ENCODE data around the gene GALNT17.

- no peak for TF ChIP-seq POLR2AphosphoS5 (IDR thresholded peaks at IDR 0.05)
- TF ChIP-seq, protein P1, sequence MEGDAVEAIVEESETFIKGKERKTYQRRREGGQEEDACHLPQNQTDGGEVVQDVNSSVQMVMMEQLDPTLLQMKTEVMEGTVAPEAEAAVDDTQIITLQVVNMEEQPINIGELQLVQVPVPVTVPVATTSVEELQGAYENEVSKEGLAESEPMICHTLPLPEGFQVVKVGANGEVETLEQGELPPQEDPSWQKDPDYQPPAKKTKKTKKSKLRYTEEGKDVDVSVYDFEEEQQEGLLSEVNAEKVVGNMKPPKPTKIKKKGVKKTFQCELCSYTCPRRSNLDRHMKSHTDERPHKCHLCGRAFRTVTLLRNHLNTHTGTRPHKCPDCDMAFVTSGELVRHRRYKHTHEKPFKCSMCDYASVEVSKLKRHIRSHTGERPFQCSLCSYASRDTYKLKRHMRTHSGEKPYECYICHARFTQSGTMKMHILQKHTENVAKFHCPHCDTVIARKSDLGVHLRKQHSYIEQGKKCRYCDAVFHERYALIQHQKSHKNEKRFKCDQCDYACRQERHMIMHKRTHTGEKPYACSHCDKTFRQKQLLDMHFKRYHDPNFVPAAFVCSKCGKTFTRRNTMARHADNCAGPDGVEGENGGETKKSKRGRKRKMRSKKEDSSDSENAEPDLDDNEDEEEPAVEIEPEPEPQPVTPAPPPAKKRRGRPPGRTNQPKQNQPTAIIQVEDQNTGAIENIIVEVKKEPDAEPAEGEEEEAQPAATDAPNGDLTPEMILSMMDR (IDR thresholded peaks at IDR 0.05): no peak
- TF ChIP-seq POLR2A (IDR thresholded peaks at IDR 0.05): no peak
Observed at GRCh38 chr7:71612911-71613310, 481.0 kb downstream of the GALNT17 start.

All from breast epithelium (tissue), 3 donors.